Measurements from ENCODE around the gene TGFBR3L. TPM values are rescaled to one million over a fixed set of nuclear protein-coding genes. Genes with fewer than 3 reads are reported as not detected.

Gene TGFBR3L
- polyA plus RNA-seq, 1 donor (not counting 4 experiments of a cell fraction or from before 2014, with no cell fraction given): 0.28 TPM

DNA sequence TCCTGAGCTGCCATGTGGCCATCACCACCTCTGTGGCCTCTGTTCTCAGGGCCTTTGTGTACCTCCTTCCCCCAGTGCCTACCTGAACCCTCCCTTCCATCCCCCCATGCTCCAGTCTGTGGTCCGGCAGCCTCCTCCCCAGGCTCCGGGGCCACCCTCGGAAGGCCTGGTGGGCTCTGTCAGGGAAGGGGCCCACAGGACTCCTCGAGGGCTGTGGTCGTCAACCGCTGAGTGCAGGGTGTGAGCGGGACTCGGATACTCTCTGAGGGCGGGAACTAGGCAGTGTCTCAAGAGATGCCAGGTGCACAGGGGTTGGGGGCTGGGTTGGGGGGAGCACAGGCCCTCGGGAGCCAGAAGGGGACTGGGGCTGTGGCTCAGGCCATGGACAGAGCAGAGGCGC, 7.1 kb upstream of the TGFBR3L start:
- no peak overlapping the region for H2AFZ ChIP-seq (ENCODE audit: control insufficient read depth, low read length)
- no peak for FAIRE-seq
- dilution Hi-C loops (cut with MboI; ENCODE audit: extremely low pct_ligation_motif_present, low sequenced_read_pairs): no loop called here
- H3K4me3 ChIP-seq (ENCODE audit: control insufficient read depth in 2 of 3, extremely low read depth in 1 of 3, insufficient read depth in 2 of 3, low read depth in 1 of 3, low read length in 3 of 3): no peak overlapping the region
- DNase-seq (ENCODE audit: low read depth, low spot score): no peak
- peaks cover 4 to 8% of the 10 kb centered on the region in 2 experiments for H3K36me3 ChIP-seq (ENCODE audit: control insufficient read depth in 2 of 2, extremely low read depth in 1 of 2, insufficient read depth in 2 of 2, low read length in 2 of 2)
- H3K4me2 ChIP-seq (ENCODE audit: control insufficient read depth, extremely low read depth, insufficient read depth, low read depth, low read length): no peak overlapping the region
- H3K9ac ChIP-seq (ENCODE audit: control insufficient read depth, extremely low read depth, insufficient read depth, low read length): no peak overlapping the region
- H3K9me3 ChIP-seq (ENCODE audit: control insufficient read depth, low read depth, low read length): no peaks in the 10 kb centered on the region
- H3K4me1 ChIP-seq (ENCODE audit: control insufficient read depth, extremely low read depth, insufficient read depth, low read length): peaks cover 27% of the 10 kb centered on the region
- H3K79me2 ChIP-seq (ENCODE audit: control insufficient read depth, insufficient read depth, low read length): peaks cover 44% of the 10 kb centered on the region
- H3K9me1 ChIP-seq (ENCODE audit: control insufficient read depth, extremely low read depth, insufficient read depth, low read length): peaks cover 3% of the 10 kb centered on the region
- H3K27me3 ChIP-seq (ENCODE audit: control insufficient read depth, extremely low read depth, insufficient read depth, low read length): no peaks in the 10 kb centered on the region
- peaks cover 5% of the 10 kb centered on the region for H4K20me1 ChIP-seq (ENCODE audit: control insufficient read depth, extremely low read depth, insufficient read depth, low read length)
- H3K27ac ChIP-seq (ENCODE audit: control insufficient read depth, insufficient read depth, low read length): no peak overlapping the region
- TF ChIP-seq CTCF (optimal IDR thresholded peaks at IDR 0.05 in 1 of 3, IDR thresholded peaks at IDR 0.05 in 1 of 3, conservative IDR thresholded peaks at IDR 0.05 in 1 of 3; ENCODE audit: extremely low read depth in 1 of 3, insufficient read depth in 2 of 3, low read length in 3 of 3): no peak
- TF ChIP-seq EZH2 (IDR thresholded peaks at IDR 0.05; ENCODE audit: low read length): no peak

DNA sequence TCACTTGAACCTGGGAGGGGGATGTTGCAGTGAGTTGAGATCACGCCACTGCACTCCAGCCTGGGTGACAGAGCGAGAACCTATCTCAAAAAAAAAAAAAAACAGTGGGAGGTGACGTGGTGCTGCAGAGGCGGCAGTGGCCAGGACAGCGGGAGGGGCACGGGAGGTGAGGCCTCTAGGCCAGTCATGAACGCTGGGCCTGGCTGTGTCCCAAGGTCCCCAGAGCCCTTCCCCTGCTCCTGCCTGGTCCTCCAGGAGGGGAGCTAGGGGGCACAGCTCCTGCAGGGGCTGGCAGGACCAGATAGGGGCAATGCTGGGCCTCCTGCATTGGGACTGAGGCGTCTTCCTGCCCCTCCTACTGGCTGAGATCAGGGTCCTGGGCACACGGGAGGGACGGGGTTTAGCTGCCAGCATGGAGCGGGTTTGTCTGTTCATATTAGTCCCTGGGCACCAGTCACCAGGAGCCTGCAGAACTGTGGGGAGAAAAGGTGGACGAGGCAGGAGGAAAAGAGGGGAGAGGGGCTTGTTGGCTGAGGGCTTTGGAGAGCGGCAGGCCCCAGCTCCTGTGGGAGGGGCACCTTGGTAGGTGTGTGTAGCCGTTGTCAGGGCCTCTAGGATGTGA, 6.4 kb upstream of the TGFBR3L start:
- Histone ChIP-seq H3K4me1 (ENCODE audit: control insufficient read depth, extremely low read depth, insufficient read depth, low read length) (peaks cover 22% of the 10 kb centered on the region), H3K4me2 (ENCODE audit: control insufficient read depth, extremely low read depth, insufficient read depth, low read depth, low read length) (no peak overlapping the region), H3K9me3 (ENCODE audit: control insufficient read depth, low read depth, low read length) (no peaks in the 10 kb centered on the region), H3K9ac (ENCODE audit: control insufficient read depth, extremely low read depth, insufficient read depth, low read length) (no peak overlapping the region), H3K36me3 (ENCODE audit: control insufficient read depth in 2 of 2, extremely low read depth in 1 of 2, insufficient read depth in 2 of 2, low read length in 2 of 2) (peaks cover 7 to 11% of the 10 kb centered on the region in 2 experiments), H3K4me3 (ENCODE audit: control insufficient read depth in 2 of 3, extremely low read depth in 1 of 3, insufficient read depth in 2 of 3, low read depth in 1 of 3, low read length in 3 of 3) (no peak overlapping the region), H2AFZ (ENCODE audit: control insufficient read depth, low read length) (no peak overlapping the region), H3K9me1 (ENCODE audit: control insufficient read depth, extremely low read depth, insufficient read depth, low read length) (peaks cover 3% of the 10 kb centered on the region), H3K27ac (ENCODE audit: control insufficient read depth, insufficient read depth, low read length) (no peak overlapping the region), H4K20me1 (ENCODE audit: control insufficient read depth, extremely low read depth, insufficient read depth, low read length) (peaks cover 5% of the 10 kb centered on the region), H3K79me2 (ENCODE audit: control insufficient read depth, insufficient read depth, low read length) (peaks cover 39% of the 10 kb centered on the region), H3K27me3 (ENCODE audit: control insufficient read depth, extremely low read depth, insufficient read depth, low read length) (no peaks in the 10 kb centered on the region)
- DNase-seq (ENCODE audit: low read depth, low spot score): no peak
- no peak for FAIRE-seq
- no peak for TF ChIP-seq CTCF (optimal IDR thresholded peaks at IDR 0.05 in 1 of 3, IDR thresholded peaks at IDR 0.05 in 1 of 3, conservative IDR thresholded peaks at IDR 0.05 in 1 of 3; ENCODE audit: extremely low read depth in 1 of 3, insufficient read depth in 2 of 3, low read length in 3 of 3)
- TF ChIP-seq EZH2 (IDR thresholded peaks at IDR 0.05; ENCODE audit: low read length): no peak
- dilution Hi-C loops (cut with MboI; ENCODE audit: extremely low pct_ligation_motif_present, low sequenced_read_pairs): no loop called here

Measured in keratinocyte (primary cell).